Choroid plexus epithelial cell (primary cell): ENCODE results near the gene TRIM29.

Experiments
- DNase-seq: peaks from one replicate; pipeline ENCODE4 v3.0.0-alpha.2; 2010; ENCODE audit warnings: low read depth
- H3K4me3 ChIP-seq: 2 replicates; pipeline ENCODE4 v1.5.1; 2011; ENCODE audit warnings: low read depth, mild to moderate bottlenecking, control low read depth, low read length, moderate library complexity
- TF ChIP-seq, protein P1 (sequence below): conservative IDR thresholded peaks from 2 replicates; pipeline ENCODE4 v1.5.1; 2011; ENCODE audit warnings: low read depth, mild to moderate bottlenecking, control low read depth, inconsistent platforms, low read length, moderate library complexity

Gene TRIM29

DNA sequence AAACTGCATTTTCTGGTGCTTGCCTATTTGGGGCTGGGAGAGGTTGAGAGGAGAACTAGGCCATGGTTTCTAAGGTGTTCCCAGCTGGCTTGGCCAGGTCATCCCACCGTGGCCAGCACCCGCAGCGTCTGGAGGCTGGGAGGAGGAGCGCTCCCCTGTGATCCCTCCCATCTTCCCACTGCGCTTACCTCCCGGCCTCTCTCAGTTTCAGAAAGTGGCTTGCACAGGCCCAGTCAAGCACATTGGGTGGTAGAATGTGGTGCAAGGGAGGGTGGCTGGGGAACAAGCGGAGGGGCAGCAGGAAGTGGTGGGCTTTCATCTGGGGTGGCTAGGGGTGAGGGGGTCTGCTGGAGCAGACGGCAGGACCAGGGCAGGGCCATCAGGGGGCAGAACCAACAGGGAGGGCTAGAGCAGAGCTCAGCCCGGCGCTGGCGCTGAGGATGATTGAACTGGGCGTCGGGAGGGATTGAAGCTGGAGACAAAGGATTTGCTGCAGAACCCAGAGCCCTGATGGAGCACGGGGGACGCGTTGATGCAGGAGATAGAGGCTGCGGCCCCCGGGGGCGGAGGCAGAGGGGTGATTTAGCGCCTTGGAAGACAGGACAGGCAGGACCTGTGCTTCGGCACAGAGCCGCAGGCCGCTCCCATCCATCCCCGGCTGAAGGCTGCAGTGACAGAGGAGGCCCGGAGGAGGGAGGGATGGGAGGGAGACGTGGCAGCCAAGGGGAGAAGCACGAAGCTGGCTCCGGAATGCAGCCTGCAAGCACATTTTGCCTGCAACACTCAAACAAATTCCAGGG lies 76.0 kb downstream of the TRIM29 start:
- TF ChIP-seq, protein P1, sequence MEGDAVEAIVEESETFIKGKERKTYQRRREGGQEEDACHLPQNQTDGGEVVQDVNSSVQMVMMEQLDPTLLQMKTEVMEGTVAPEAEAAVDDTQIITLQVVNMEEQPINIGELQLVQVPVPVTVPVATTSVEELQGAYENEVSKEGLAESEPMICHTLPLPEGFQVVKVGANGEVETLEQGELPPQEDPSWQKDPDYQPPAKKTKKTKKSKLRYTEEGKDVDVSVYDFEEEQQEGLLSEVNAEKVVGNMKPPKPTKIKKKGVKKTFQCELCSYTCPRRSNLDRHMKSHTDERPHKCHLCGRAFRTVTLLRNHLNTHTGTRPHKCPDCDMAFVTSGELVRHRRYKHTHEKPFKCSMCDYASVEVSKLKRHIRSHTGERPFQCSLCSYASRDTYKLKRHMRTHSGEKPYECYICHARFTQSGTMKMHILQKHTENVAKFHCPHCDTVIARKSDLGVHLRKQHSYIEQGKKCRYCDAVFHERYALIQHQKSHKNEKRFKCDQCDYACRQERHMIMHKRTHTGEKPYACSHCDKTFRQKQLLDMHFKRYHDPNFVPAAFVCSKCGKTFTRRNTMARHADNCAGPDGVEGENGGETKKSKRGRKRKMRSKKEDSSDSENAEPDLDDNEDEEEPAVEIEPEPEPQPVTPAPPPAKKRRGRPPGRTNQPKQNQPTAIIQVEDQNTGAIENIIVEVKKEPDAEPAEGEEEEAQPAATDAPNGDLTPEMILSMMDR: no peak
- no peak overlapping the region for H3K4me3 ChIP-seq
- peak; percentile 8 for DNase-seq
